ENCODE results near the gene TNS4. TPM values are rescaled to one million over a fixed set of nuclear protein-coding genes. Genes with fewer than 3 reads are reported as not detected.

The TNS4 gene
- total and polyA plus RNA-seq, 3 donors from 2014 or later = 0.09 to 0.16 (median 0.12) TPM

- Histone ChIP-seq H3K27ac (no peak overlapping the region), H3K4me1 (peaks cover 20% of the 10 kb centered on the region), H3K4me3 (no peak overlapping the region), H3K36me3 (ENCODE audit: low read depth, missing control alignments) (no peaks in the 10 kb centered on the region), H3K9me3 (no peaks in the 10 kb centered on the region), H3K27me3 (no peaks in the 10 kb centered on the region)
- WGBS, 2 donors = 95 to 97% methylated on average over 2 of the region's 2 CpGs
- no peak for TF ChIP-seq CTCF (IDR thresholded peaks at IDR 0.05)
- TF ChIP-seq POLR2A (IDR thresholded peaks at IDR 0.05) = no peak
- DNase-seq = no peak
- intact Hi-C loops (cut with DNase I; ENCODE audit: low total_unique reads) = no loop called here
Observed at GRCh38 chr17:40467281-40467867, 34.0 kb downstream of the TNS4 start.

DNA sequence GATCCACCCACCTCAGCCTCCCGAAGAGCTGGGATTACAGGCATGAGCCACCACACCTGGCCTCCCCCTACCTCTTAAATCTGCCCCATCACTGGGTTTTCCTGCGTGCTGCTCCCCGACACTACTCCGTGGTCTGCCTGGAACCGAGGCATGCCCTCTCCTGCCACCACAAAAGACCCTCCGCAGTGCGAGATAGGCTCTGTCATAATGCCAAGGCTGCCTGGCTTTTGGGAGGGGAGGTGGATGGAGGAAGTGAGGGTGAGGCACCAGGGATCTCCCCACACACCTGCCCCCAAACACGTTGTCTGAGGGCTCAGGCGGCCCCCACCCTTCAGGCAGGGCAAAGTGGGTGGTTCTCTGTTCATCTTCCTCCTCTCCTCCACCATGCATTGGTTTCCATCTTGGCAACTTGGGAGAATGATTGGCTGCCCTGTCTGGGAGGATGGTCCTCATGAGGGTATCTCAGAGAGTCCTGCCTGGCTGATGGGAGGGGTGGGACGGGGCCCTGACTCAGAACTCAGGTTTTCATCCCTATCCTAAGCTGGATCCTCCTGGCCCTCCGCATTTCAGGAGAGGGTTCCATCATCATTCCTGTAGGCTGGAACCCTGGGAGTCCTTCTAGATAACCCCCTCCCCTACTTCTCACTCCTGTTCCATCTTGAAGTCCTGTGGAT, 35.0 kb downstream of the TNS4 start:
- Histone ChIP-seq H3K4me1 (peaks cover 29% of the 10 kb centered on the region), H3K27ac (no peak overlapping the region), H3K4me3 (no peak overlapping the region), H3K9me3 (no peaks in the 10 kb centered on the region), H3K36me3 (ENCODE audit: low read depth, missing control alignments) (no peaks in the 10 kb centered on the region), H3K27me3 (no peaks in the 10 kb centered on the region)
- WGBS, 2 donors = 87 to 95% methylated on average over 11 of the region's 11 CpGs
- intact Hi-C loops (cut with DNase I; ENCODE audit: low total_unique reads) = no loop called here
- TF ChIP-seq POLR2A (IDR thresholded peaks at IDR 0.05) = no peak
- no peak for TF ChIP-seq CTCF (IDR thresholded peaks at IDR 0.05)
- no peak for DNase-seq

GRCh38 chr17:40464392-40464855, 37.0 kb downstream of the TNS4 start:
- intact Hi-C loops (cut with DNase I; ENCODE audit: low total_unique reads) = no loop called here
- H3K9me3 ChIP-seq = no peaks in the 10 kb centered on the region
- DNase-seq = no peak
- no peaks in the 10 kb centered on the region for H3K36me3 ChIP-seq (ENCODE audit: low read depth, missing control alignments)
- no peaks in the 10 kb centered on the region for H3K27me3 ChIP-seq
- no peak overlapping the region for H3K4me3 ChIP-seq
- WGBS, 2 donors = 82 to 90% methylated on average over 5 of the region's 5 CpGs
- H3K27ac ChIP-seq = no peak overlapping the region
- H3K4me1 ChIP-seq = peaks cover 25% of the 10 kb centered on the region
- TF ChIP-seq CTCF (IDR thresholded peaks at IDR 0.05) (no peak), POLR2A (IDR thresholded peaks at IDR 0.05) (no peak)

DNA sequence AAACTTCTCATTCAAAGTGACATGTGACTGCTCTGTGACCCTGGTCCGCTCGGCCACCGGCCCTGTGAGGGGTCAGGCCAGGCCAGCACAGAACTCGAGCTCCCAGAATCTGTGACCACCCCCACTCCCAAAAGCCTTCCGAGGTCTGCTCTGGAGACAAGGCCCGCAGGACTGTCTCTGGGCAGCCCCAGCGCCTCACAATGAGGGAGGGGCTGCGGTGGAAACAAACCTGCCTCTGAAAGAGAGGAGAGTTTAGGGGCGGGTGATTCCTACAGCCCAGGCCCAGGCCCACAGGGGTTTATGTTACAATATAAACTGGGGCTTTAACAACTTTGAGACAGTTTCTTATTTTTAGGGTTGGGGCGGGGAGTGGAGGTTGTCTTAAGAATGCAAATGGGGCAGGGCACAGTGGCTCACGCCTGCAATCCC, 38.3 kb downstream of the TNS4 start:
- TF ChIP-seq POLR2A (IDR thresholded peaks at IDR 0.05) (no peak), CTCF (IDR thresholded peaks at IDR 0.05) (no peak)
- no peaks in the 10 kb centered on the region for H3K9me3 ChIP-seq
- intact Hi-C loops (cut with DNase I; ENCODE audit: low total_unique reads) = no loop called here
- WGBS, 2 donors = 52% methylated on average over 11 of the region's 11 CpGs
- H3K4me1 ChIP-seq = peaks cover 33% of the 10 kb centered on the region
- no peak for DNase-seq
- H3K27me3 ChIP-seq = no peaks in the 10 kb centered on the region
- H3K27ac ChIP-seq = peak overlapping the region in 1 of 2 donors; percentile 65
- no peaks in the 10 kb centered on the region for H3K36me3 ChIP-seq (ENCODE audit: low read depth, missing control alignments)
- H3K4me3 ChIP-seq = no peak overlapping the region
